ENCODE data around the gene PPP1R14B. TPM values are rescaled to one million over a fixed set of nuclear protein-coding genes. Genes with fewer than 3 reads are reported as not detected.

PPP1R14B gene
- total and polyA plus RNA-seq, 2 of the 13 experiments (the other 11 are each of a cell fraction or from before 2014, with no cell fraction given), result 110 to 148 TPM

- 0 out of 2 replicates have a peak, but pooled peaks have one; percentile 23 for TF ChIP-seq PAWR (CRISPR knock-in tag; IDR thresholded peaks at IDR 0.05; ENCODE audit: borderline replicate concordance)
- no peak for TF ChIP-seq SATB2 (CRISPR knock-in tag; IDR thresholded peaks at IDR 0.05)
- TF ChIP-seq EP300 (IDR thresholded peaks at IDR 0.05; ENCODE audit: low read depth in 2 of 2, low read length in 2 of 2), result no peak
- 0 out of 2 replicates have a peak, but pooled peaks have one; percentile 40 for TF ChIP-seq EP300 (CRISPR knock-in tag; IDR thresholded peaks at IDR 0.05; ENCODE audit: borderline replicate concordance)
- no peak for TF ChIP-seq NAIF1 (CRISPR knock-in tag; IDR thresholded peaks at IDR 0.05; ENCODE audit: borderline replicate concordance)
- TF ChIP-seq ZKSCAN8 (CRISPR knock-in tag; IDR thresholded peaks at IDR 0.05; ENCODE audit: borderline replicate concordance), result 0 out of 2 replicates have a peak, but pooled peaks have one; percentile 9
- TF ChIP-seq ZNF724P (CRISPR knock-in tag; IDR thresholded peaks at IDR 0.05; ENCODE audit: borderline replicate concordance), result peak; percentile 87
- peak; percentile 84 for TF ChIP-seq ZFX (CRISPR knock-in tag; IDR thresholded peaks at IDR 0.05; ENCODE audit: low read depth)
- 0 out of 2 replicates have a peak, but pooled peaks have one; percentile 35 for TF ChIP-seq HNRNPL (IDR thresholded peaks at IDR 0.05; ENCODE audit: low read depth, low read length)
- peak; percentile 6 for TF ChIP-seq TBL1XR1 (IDR thresholded peaks at IDR 0.05; ENCODE audit: borderline replicate concordance, low read length, partially characterized antibody)
- TF ChIP-seq ZNF335 (CRISPR knock-in tag; IDR thresholded peaks at IDR 0.05), result peak; percentile 66; the same call in 1 of the 2 replicates
- no peak for TF ChIP-seq NFE2L1 (CRISPR knock-in tag; IDR thresholded peaks at IDR 0.05; ENCODE audit: borderline replicate concordance)
- peak; percentile 24 to 44; a peak in 2 of 4 replicates for TF ChIP-seq HMGXB4 (CRISPR knock-in tag; IDR thresholded peaks at IDR 0.05; ENCODE audit: borderline replicate concordance in 1 of 2, low read depth in 1 of 2)
- peak; percentile 29; the same call in 1 of the 2 replicates for TF ChIP-seq ZNF547 (CRISPR knock-in tag; IDR thresholded peaks at IDR 0.05)
- TF ChIP-seq SALL1 (CRISPR knock-in tag; IDR thresholded peaks at IDR 0.05), result peak; percentile 62
- TF ChIP-seq ZBTB38 (CRISPR knock-in tag; IDR thresholded peaks at IDR 0.05), result 0 out of 2 replicates have a peak, but pooled peaks have one; percentile 70
- TF ChIP-seq ZBTB42 (CRISPR knock-in tag; IDR thresholded peaks at IDR 0.05), result peak; percentile 84; the same call in 1 of the 2 replicates
- TF ChIP-seq HNRNPLL (IDR thresholded peaks at IDR 0.05; ENCODE audit: low read depth, low read length, poor library complexity, severe bottlenecking), result peak; percentile 84
- no peak for TF ChIP-seq ZNF674 (CRISPR knock-in tag; IDR thresholded peaks at IDR 0.05; ENCODE audit: low read depth)
- peak; percentile 62 for TF ChIP-seq ZNF263 (CRISPR knock-in tag; IDR thresholded peaks at IDR 0.05)
- TF ChIP-seq HIC2 (CRISPR knock-in tag; IDR thresholded peaks at IDR 0.05; ENCODE audit: low read depth), result peak; percentile 55; the same call in 1 of the 2 replicates
- 0 out of 2 replicates have a peak, but pooled peaks have one; percentile 19 for TF ChIP-seq ETV6 (CRISPR knock-in tag; conservative IDR thresholded peaks at IDR 0.05)
- 0 out of 2 replicates have a peak, but pooled peaks have one; percentile 15 for TF ChIP-seq SALL2 (CRISPR knock-in tag; IDR thresholded peaks at IDR 0.05)
- peak; percentile 77 for TF ChIP-seq AGO2 (optimal IDR thresholded peaks at IDR 0.05; ENCODE audit: low read depth, low read length)
- no peak for TF ChIP-seq ZNF180 (CRISPR knock-in tag; IDR thresholded peaks at IDR 0.05; ENCODE audit: borderline replicate concordance, low read depth)
Measured at GRCh38 chr11:64246871-64247728, at the start of gene PPP1R14B (continued).

All from HepG2 (cell line).